Erythroblast (primary cell): ENCODE measurements around the gene HTD2.

Experiments used
- DNase-seq, 2 experiments: peaks; one replicate each; lab custom pipeline; 2025; lab: John Stamatoyannopoulos, UW
- GATA1 ChIP-seq: IDR thresholded peaks from 2 replicates; pipeline ENCODE4 v1.6.1; 2011; ENCODE audit warnings: low read depth, mild to moderate bottlenecking, control low read depth, low read length, moderate library complexity
- POLR2A ChIP-seq: IDR thresholded peaks from 2 replicates; pipeline ENCODE4 v1.6.1; 2011; ENCODE audit warnings: mild to moderate bottlenecking, low read length

Gene HTD2

GRCh38 chr3:58308728-58309127, 2.4 kb downstream of the HTD2 start:
- TF ChIP-seq POLR2A (no peak), GATA1 (no peak)
- peak in 1 of 2 experiments; percentile 31 for DNase-seq

DNA sequence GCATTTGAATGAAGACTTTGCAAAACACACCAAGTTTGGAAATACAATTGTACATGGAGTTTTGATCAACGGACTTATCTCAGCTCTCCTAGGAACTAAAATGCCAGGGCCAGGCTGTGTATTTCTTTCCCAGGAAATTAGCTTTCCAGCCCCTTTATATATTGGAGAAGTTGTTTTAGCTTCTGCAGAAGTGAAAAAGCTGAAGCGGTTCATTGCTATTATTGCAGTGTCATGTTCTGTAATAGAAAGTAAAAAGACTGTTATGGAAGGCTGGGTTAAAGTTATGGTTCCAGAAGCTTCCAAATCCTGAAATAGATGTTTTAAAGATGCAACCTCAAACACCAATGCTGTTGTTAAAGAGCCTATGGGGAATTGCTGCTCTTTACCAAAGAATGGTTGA, 11.5 kb downstream of the HTD2 start:
- no peak for TF ChIP-seq POLR2A
- no peak for TF ChIP-seq GATA1
- no peak for DNase-seq

DNA sequence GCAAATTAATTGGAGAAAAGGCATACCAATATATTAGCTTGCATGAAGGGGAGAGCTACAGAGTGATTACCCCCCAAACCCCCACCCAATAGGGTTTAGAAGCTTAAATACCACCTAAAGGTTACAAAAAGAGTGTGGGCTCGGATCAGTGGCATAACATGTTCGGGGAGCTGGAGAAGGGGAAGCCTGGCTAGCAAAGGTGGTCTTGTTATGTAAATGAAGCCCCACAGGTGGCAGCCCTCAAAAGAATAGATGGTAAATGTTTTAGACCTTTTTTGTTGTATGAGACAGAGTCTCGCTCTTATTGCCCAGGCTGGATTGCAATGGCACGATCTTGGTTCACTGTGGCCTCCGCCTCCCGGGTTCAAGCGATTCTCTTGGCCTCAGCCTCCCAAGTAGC, 15.5 kb downstream of the HTD2 start:
- DNase-seq, result no peak
- TF ChIP-seq POLR2A (no peak), GATA1 (no peak)

DNA sequence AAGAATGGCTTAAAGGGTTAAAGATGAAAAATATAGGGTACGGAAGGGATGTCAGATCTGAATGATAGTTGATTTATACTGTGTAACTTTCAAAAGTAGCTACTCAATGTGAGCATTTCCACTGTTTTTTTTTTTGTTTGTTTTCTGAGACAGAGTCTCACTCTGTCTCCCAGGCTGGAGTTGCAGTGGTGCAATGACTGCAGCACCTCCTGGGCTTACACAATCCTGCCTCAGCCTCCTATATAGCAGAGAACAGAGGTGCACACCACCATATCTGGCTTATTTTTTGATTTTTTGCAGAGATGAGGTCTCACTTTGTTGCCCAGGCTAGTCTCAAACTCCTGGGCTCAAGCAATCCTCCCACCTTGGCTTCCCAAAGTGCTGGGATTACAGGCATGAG, 16.5 kb downstream of the HTD2 start:
- TF ChIP-seq GATA1 (no peak), POLR2A (no peak)
- DNase-seq, result no peak

DNA sequence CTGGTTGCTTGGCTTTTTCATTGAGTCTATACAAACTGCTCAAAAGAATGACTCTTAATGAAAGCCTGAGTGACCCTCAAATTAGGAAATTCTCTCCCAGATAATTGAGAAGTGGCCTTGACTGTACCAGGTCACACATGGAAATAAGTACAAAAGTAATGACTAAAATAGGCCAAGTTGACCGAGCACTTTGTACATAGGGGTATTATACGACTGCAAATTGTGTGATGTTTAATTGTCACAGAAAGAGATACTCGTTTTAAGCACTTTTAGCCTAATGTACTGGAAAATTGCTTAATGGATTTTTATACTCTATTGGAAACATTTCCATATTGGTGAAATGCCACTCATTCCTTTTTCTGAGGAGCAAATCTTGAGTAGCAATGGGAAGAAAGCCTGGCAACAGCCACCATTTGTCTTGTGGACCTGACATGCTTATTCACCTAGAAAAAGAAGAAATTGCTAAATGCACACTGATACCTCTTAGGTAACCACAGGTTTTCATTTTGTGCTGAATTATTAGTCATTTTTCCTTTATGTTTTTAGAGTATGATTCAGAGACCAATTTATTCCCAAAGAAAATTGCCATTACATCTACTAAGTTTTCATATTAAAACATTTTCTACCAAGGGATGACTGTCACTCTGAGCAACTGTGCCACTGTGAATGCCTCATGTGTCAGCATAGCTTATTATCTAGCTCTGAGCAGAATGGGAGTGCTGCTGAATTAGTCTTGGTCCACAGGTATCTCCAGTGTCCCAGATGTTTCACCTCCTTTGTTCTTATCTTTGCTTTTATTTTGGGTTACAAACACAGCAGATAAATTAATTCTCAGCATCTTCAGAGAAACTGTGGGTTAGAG, 17.4 kb downstream of the HTD2 start:
- peak; percentile 53 to 76 for DNase-seq
- TF ChIP-seq GATA1 (no peak), POLR2A (no peak)

- no peak for DNase-seq
Measured at GRCh38 chr3:58324391-58325390, 18.4 kb downstream of the HTD2 start.

GRCh38 chr3:58325525-58325992, 19.2 kb downstream of the HTD2 start:
- DNase-seq, result no peak
- TF ChIP-seq POLR2A, result no peak
- TF ChIP-seq GATA1, result no peak

More at GRCh38 chr3:58324391-58325390, 18.4 kb downstream of the HTD2 start:
- no peak for TF ChIP-seq GATA1
- TF ChIP-seq POLR2A, result no peak

DNA sequence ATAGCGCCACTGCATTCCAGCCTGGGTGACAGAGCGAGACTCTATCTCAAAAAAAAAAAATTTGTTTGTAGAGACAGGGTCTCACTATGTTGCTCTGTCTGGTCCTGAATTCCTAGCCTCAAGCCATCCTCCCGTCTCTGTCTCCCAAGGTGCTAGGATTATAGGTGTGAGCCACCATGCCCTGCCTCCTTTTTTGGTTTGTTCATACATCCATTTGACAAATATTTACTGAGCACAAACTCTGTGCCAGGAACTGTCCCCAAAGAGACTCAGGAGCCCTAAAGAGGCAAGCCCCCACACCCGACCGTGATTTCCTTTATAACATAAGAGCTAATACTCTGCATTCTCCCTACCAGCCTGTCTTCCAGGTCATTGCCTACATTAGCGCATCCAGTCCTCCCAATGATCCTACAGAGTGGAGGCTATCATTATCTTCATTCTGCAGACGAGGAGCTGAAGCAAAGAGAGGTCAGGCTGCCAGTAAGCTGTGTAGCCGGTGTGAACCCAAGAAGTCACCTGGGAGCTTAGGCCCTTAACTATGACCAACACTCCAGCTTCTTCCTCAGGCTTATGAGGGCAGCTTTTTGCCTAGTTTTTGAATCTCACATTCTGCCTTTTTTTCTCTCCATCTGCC, 20.1 kb downstream of the HTD2 start:
- no peak for DNase-seq
- no peak for TF ChIP-seq POLR2A
- TF ChIP-seq GATA1, result no peak

- TF ChIP-seq GATA1, result no peak
- no peak for TF ChIP-seq POLR2A
- peak; percentile 12 to 37 for DNase-seq
Measured at GRCh38 chr3:58329150-58329921, 23.0 kb downstream of the HTD2 start.

- TF ChIP-seq POLR2A (no peak), GATA1 (no peak)
- no peak for DNase-seq
Measured at GRCh38 chr3:58329922-58330413, 23.6 kb downstream of the HTD2 start.

DNA sequence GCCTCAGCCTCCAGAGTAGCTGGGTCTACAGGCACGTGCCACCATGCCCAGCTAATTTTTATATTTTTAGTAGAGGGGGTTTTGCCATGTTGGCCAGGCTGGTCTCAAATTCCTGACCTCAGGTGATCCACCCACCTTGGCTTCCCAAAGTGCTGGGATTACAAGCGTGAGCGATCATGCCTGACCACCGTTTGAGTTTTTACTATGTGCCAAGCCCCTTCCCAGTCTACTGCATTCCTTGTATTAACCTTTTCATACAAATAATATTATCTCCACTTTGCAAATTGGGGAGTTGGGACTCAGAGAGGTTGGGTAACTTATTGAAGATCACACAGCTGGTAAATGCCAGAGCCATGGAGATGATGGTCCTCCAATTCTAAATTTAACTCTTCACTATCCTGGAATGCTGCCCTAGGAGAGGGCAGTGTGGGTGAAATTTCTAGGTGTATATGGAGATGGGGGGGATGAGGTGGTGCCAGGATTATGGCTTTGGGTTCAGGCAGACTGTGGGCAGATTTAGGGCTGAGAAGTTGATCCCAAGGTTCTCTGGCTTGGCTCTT, 25.4 kb downstream of the HTD2 start:
- no peak for TF ChIP-seq POLR2A
- TF ChIP-seq GATA1, result no peak

DNA sequence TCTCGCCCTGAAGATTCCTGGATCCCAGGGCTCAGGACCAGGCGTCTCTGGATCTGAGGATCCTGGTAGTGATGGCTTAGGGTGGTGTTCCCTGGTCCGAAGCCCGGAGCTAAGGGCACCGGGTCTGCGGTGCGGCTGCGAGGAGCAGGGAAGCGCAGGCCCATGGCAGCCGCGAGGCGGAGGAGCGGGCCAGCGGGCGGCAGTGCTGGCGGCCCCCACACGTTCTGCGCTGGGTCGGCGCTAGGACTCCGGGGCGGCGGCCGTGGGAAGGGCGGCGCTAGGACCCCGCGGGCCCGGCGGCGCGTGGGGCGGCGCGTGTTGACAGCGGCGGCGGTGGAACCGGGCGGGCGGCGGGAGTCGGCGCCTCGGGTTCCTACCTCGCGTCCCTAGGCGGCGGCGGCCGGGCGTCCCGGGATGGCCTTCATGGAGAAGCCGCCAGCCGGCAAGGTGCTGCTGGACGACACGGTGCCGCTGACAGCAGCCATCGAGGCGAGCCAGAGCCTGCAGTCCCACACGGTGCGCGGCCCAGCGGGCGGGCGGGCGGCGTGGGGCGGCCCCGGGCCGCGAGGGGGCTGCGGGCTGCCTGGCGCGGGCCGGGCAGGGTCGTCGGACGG, 26.4 kb downstream of the HTD2 start, which contains the start of gene PXK:
TSS of gene PXK (plus strand) at position 318 of the 614 bp plus-strand sequence. CDS start at position 415, 97 bp downstream.
- TF ChIP-seq GATA1 (no peak), POLR2A (peak; percentile 36)
- peak; percentile 88 to 92 for DNase-seq

More for the DNA sequence above, 25.4 kb downstream of the HTD2 start:
- no peak for DNase-seq
